MCF 10A (cell line): ENCODE results near the gene ELMO1. TPM values are rescaled to one million over a fixed set of nuclear protein-coding genes. Genes with fewer than 3 reads are reported as not detected.

Experiments used
- BruUV-seq: library from RNA; stranded (reverse); fragments of 400-500 nt; replicated peaks from 2 replicates; lab custom pipeline; 2021; lab: Mats Ljungman, UMichigan
- CTCF ChIA-PET: fragments of 300-600 bp; sonication (Branson Sonifier 250); formaldehyde crosslinking; extraction: SDS; loops from one replicate; lab custom pipeline; 2021; ENCODE audit warnings: antibody characterized with exemption, inconsistent platforms; lab: Yijun Ruan, JAX
- POLR2A ChIA-PET: fragments of 300-600, 350-650 bp; sonication (Branson Sonifier 250); formaldehyde crosslinking; extraction: SDS; loops from one replicate; lab custom pipeline; 2020; ENCODE audit warnings: antibody characterized with exemption, inconsistent platforms; lab: Yijun Ruan, JAX
- DNase-seq: peaks from one replicate; pipeline ENCODE4 v3.0.0-alpha.2; 2018; ENCODE audit not compliant: unreplicated experiment
- H3K27ac Mint-ChIP-seq: one replicate; pipeline ENCODE4 v1.8.0; 2022; ENCODE audit warnings: mild to moderate bottlenecking, low read depth, mixed read lengths; ENCODE audit not compliant: unreplicated experiment
- H3K27me3 Mint-ChIP-seq: one replicate; pipeline ENCODE4 v1.8.0; 2022; ENCODE audit warnings: mixed read lengths; ENCODE audit not compliant: insufficient read depth, unreplicated experiment
- H3K36me3 Mint-ChIP-seq: one replicate; pipeline ENCODE4 v1.8.0; 2022; ENCODE audit warnings: mild to moderate bottlenecking, moderate library complexity, mixed read lengths; ENCODE audit not compliant: insufficient read depth, unreplicated experiment
- H3K4me1 Mint-ChIP-seq: one replicate; pipeline ENCODE4 v1.8.0; 2022; ENCODE audit warnings: mixed read lengths; ENCODE audit not compliant: insufficient read depth, unreplicated experiment
- H3K4me3 Mint-ChIP-seq: one replicate; pipeline ENCODE4 v1.8.0; 2022; ENCODE audit warnings: mild to moderate bottlenecking, moderate library complexity, mixed read lengths; ENCODE audit not compliant: unreplicated experiment
- H3K9me3 Mint-ChIP-seq: one replicate; pipeline ENCODE4 v1.8.0; 2022; ENCODE audit warnings: mixed read lengths; ENCODE audit not compliant: unreplicated experiment
- intact Hi-C: fragments of 100-400 bp; cut with micrococcal nuclease; formaldehyde crosslinking; loops from 2 replicates; pipeline ENCODE4 v1.14.1; 2022
- total RNA-seq: library from RNA; stranded (reverse); gene quantifications from 2 replicates; pipeline ENCODE4 v1.2.3, GENCODE V29; 2022
- TF ChIP-seq, protein P1 (sequence below): fragments of 200-600 bp; IDR thresholded peaks from one replicate; pipeline ENCODE4 v1.8.0; 2022; ENCODE audit warnings: antibody characterized with exemption, mild to moderate bottlenecking; ENCODE audit not compliant: unreplicated experiment

ELMO1 gene
- total RNA-seq, 1 experiment from 2014 or later: 0.30 TPM

DNA sequence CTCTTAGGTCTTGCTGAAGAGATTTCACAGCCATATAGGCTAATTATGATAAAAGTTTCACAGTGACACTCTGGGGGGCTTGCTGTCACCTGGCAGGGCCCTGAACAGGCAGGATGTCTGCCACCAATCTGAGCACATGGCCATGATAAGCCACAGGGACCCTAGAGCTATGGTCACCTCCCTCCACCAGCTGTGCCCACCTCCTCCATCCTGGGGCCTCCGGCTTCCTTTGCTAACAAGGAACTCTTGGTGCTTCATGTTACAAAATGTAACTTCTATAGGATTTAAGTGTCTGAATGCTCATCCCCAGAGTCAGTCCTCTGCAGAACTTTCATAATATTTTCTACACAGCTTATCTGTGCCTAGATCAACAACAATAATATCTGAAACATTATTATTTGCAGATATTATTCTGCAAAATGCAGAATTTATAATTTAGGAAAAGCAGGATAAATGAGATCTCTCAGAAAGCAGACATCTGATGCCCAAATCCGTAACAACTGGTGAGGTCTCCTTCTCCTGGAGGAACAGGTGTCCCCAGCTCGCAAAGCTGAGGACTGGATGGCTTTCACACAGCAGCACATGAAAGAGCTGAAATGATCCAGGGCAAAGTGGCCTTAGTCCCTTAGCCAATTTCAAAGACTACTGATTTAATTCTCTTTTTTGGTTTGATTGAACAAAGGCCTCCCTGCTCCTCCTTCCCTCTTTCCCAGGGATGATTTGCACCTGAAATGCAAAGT is 437.3 kb downstream of the ELMO1 start:
- ChIA-PET CTCF (interaction anchor here (0.6 to 2.9 kb wide), 3 partner anchors 20 to 26 kb away, joined by 3 to 13 read pairs (median 3); no protein-coding TSS in a partner anchor), POLR2A (no interaction called here)
- Mint-ChIP-seq H3K4me1 (no peaks in the 10 kb centered on the region), H3K9me3 (no peaks in the 10 kb centered on the region), H3K36me3 (no peaks in the 10 kb centered on the region), H3K4me3 (no peak overlapping the region), H3K27ac (no peak overlapping the region), H3K27me3 (peaks cover 8% of the 10 kb centered on the region)
- intact Hi-C loops: no loop called here
- no TSS peak for BruUV-seq
- TF ChIP-seq, protein P1, sequence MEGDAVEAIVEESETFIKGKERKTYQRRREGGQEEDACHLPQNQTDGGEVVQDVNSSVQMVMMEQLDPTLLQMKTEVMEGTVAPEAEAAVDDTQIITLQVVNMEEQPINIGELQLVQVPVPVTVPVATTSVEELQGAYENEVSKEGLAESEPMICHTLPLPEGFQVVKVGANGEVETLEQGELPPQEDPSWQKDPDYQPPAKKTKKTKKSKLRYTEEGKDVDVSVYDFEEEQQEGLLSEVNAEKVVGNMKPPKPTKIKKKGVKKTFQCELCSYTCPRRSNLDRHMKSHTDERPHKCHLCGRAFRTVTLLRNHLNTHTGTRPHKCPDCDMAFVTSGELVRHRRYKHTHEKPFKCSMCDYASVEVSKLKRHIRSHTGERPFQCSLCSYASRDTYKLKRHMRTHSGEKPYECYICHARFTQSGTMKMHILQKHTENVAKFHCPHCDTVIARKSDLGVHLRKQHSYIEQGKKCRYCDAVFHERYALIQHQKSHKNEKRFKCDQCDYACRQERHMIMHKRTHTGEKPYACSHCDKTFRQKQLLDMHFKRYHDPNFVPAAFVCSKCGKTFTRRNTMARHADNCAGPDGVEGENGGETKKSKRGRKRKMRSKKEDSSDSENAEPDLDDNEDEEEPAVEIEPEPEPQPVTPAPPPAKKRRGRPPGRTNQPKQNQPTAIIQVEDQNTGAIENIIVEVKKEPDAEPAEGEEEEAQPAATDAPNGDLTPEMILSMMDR: no peak
- no peak for DNase-seq

DNA sequence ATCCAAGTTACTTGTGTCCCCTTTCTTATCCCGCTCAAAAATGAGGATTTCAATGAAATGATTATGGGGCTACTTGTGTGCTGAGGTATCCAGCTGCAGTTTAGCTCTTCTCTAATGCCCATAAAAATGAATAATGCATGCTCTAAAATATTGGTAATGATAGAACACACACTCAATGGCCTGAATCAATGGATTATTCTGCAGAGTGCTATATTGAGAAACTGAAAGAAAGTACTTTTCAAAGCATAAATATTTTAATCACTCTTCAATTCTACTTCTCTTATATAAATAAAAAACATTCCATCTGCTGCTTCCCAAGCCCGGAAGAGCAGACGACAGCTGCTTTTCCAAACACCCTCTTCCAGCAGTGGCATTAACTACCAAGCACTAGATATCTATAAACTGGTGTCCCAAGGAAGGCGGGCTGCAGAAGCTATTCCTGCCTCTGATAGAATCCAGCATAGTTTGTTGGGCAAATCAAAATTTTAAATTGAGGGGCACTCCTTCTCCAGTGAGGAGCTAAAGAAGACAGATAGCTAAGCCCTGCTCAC is 439.5 kb downstream of the ELMO1 start:
- no peak overlapping the region for H3K27ac Mint-ChIP-seq
- no peaks in the 10 kb centered on the region for H3K36me3 Mint-ChIP-seq
- BruUV-seq: no TSS peak
- ChIA-PET CTCF (interaction anchor here (0.6 to 2.9 kb wide), 6 partner anchors 17 to 173 kb away, joined by 3 to 13 read pairs (median 4); no protein-coding TSS in a partner anchor), POLR2A (interaction anchor here (0.6 kb wide), 1 partner anchor 618 kb away, joined by 3 read pairs; no protein-coding TSS in a partner anchor)
- H3K4me3 Mint-ChIP-seq: no peak overlapping the region
- no peaks in the 10 kb centered on the region for H3K9me3 Mint-ChIP-seq
- TF ChIP-seq, protein P1: no peak
- no peak for DNase-seq
- intact Hi-C loops: no loop called here
- H3K27me3 Mint-ChIP-seq: peaks cover 8% of the 10 kb centered on the region
- no peaks in the 10 kb centered on the region for H3K4me1 Mint-ChIP-seq

DNA sequence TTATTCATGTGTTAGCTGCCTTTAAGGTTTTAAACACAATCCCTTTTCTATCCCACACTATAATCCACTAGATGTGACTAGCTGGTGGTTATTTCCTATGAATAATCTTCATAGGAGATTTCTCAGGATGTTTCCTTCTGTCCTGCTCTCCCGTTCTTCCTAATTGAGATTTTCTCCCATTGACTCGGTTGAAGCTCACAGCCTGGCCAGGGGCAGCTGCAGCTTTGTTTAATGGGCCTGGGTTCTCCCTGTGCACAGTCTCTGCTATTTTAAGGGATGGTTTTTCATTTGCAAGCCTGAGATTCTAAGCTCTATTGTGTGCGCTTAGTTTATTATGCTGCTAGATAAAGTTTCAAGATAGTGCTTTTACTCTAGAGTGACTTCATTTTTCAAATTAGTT is 441.0 kb downstream of the ELMO1 start:
- CTCF ChIA-PET: interaction anchor here (0.8 to 2.4 kb wide), 5 partner anchors 11 to 566 kb away, joined by 3 to 6 read pairs (median 4); no protein-coding TSS in a partner anchor
- no peak overlapping the region for H3K4me3 Mint-ChIP-seq
- DNase-seq: no peak
- intact Hi-C loops: no loop called here
- TF ChIP-seq, protein P1: no peak
- H3K27ac Mint-ChIP-seq: no peak overlapping the region
- H3K36me3 Mint-ChIP-seq: no peaks in the 10 kb centered on the region
- no TSS peak for BruUV-seq
- H3K27me3 Mint-ChIP-seq: peaks cover 8% of the 10 kb centered on the region
- POLR2A ChIA-PET: interaction anchor here (0.5 kb wide), 1 partner anchor 563 kb away, joined by 3 read pairs; no protein-coding TSS in a partner anchor
- no peaks in the 10 kb centered on the region for H3K4me1 Mint-ChIP-seq
- H3K9me3 Mint-ChIP-seq: no peaks in the 10 kb centered on the region

DNA sequence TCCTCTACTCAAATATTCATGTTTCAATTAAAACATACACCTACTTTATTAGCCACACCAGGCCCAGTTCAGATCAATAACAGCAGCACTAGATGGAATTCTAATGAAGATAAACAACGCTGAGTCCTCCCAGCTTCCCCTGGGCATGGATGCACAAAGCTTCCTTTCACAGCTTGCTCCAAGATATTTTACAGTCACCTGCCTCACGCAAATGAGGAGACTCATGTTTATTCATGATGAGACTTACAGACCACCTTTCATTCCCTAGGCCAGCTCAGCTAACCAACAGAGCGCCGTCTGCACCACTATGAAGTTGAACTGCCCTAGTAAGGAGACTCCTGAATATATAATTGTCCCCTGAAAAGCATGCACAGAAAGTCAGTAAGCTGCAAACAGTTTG is 441.4 kb downstream of the ELMO1 start:
- BruUV-seq: no TSS peak
- Mint-ChIP-seq H3K9me3 (no peaks in the 10 kb centered on the region), H3K36me3 (no peaks in the 10 kb centered on the region), H3K27me3 (peaks cover 8% of the 10 kb centered on the region), H3K4me3 (no peak overlapping the region), H3K4me1 (no peaks in the 10 kb centered on the region), H3K27ac (no peak overlapping the region)
- TF ChIP-seq, protein P1: no peak
- ChIA-PET CTCF (interaction anchor here (0.7 to 2.4 kb wide), 5 partner anchors 11 to 566 kb away, joined by 3 to 6 read pairs (median 4); no protein-coding TSS in a partner anchor), POLR2A (interaction anchor here (0.5 to 0.7 kb wide), 2 partner anchors 10 to 563 kb away, joined by 3 to 4 read pairs; no protein-coding TSS in a partner anchor)
- intact Hi-C loops: no loop called here
- no peak for DNase-seq
